GM19397 (cell line): Measurements from ENCODE around the gene POC1A.
"Not testable (repeated sequence)": the region's sequence is repeated elsewhere in the genome, so short reads cannot be mapped to it uniquely, and the experiment has no call there.

Experiments
- ATAC-seq: cut with Tn5 transposase; IDR thresholded peaks from one replicate; pipeline ENCODE4 v1.9.1; 2021; ENCODE audit warnings: mild to moderate bottlenecking, moderate library complexity; ENCODE audit not compliant: unreplicated experiment

POC1A gene

GRCh38 chr3:52034212-52034611, 120.0 kb downstream of the POC1A start:
- no peak for ATAC-seq

- not testable (repeated sequence) for ATAC-seq
Observed at GRCh38 chr3:52033748-52034147, 120.5 kb downstream of the POC1A start.

- no peak for ATAC-seq
Observed at GRCh38 chr3:52032702-52033408, 121.4 kb downstream of the POC1A start.

- no peak for ATAC-seq
Observed at GRCh38 chr3:52031896-52032295, 122.3 kb downstream of the POC1A start.

- ATAC-seq, result no peak
Observed at GRCh38 chr3:52030714-52031310, 123.4 kb downstream of the POC1A start.

GRCh38 chr3:52029535-52029934, 124.7 kb downstream of the POC1A start:
- ATAC-seq, result no peak

GRCh38 chr3:52029053-52029452, 125.2 kb downstream of the POC1A start:
- ATAC-seq, result no peak

GRCh38 chr3:52028572-52028971, 125.7 kb downstream of the POC1A start:
- ATAC-seq, result no peak

GRCh38 chr3:52026041-52026440, 128.2 kb downstream of the POC1A start:
- no peak for ATAC-seq

- no peak for ATAC-seq
Observed at GRCh38 chr3:52025453-52025852, 128.8 kb downstream of the POC1A start.
